Measurements from ENCODE around the gene TSPAN17.

The TSPAN17 gene

DNA sequence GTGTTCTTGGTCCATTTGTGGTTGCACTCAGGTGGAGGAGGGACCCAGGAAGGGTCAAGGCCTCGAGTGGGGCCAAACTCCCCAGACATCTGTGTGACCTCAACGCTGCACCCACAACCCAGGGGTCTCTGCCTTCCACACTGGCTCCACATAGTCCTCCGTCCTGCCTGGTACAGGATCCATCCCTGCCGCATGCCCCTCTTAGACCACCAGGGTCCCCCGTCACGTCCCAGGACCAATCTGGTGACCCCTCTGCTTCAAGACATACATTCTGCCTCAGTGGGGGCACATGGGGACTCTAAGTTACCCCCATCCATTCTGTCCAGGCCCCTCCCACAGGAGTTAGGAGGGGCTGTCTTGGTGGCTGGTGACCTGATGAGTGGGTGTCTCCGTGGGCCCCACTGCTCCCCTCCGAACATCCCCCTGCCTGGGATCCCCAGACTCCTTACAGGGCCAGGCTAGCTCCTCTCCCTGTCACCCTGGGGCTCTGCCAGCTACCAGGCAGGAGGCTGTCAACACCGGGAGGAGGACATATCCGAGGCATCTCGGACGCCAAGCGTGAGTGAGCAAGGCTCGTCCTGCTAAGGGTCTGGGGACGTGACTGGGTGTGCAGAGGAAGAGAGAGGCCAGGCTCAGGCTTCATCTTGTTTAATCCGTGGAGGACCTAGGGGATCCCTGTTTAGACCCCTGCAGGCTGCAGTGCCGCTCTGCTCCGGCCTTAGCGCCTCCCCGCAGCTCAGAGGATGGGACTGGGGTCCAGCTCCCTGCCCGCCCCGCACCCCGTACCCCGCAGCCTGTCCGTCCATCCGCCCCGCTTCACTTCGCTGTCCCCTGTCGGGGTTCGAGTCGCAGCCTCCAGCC, 32.3 kb downstream of the TSPAN17 start:
- Histone ChIP-seq H3K36me3 (ENCODE audit: control insufficient read depth, insufficient read depth, low read length) (no peaks in the 10 kb centered on the region), H3K9me3 (ENCODE audit: control insufficient read depth, insufficient read depth, low read length) (no peaks in the 10 kb centered on the region), H3K4me1 (ENCODE audit: control insufficient read depth, insufficient read depth, low read length) (no peaks in the 10 kb centered on the region), H3K4me3 (ENCODE audit: low read depth, low read length) (peak overlapping the region; percentile 41), H3K9ac (ENCODE audit: low read depth, low read length) (no peak overlapping the region), H3K27me3 (ENCODE audit: control insufficient read depth, insufficient read depth, low read length) (peaks cover 36% of the 10 kb centered on the region)

DNA sequence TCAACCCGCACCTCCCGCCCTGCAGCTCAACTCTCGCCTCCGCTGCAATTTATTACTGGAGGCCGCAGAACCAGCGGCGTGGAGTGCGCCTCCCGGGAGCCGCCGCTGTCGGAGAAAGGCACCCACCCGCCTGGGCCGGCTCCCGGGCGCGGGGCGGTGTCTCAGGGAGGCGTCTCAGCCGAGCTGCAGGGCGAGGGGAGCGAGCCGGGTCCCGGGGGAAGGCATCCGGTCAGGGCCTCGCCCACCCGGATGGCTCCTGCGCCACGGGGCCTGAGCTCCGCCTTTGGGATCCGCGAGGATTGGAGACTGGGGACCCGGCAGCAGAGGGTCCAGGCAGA, 32.9 kb downstream of the TSPAN17 start:
- Histone ChIP-seq H3K4me3 (ENCODE audit: low read depth, low read length) (peak overlapping the region; percentile 41), H3K4me1 (ENCODE audit: control insufficient read depth, insufficient read depth, low read length) (no peaks in the 10 kb centered on the region), H3K27me3 (ENCODE audit: control insufficient read depth, insufficient read depth, low read length) (peaks cover 36% of the 10 kb centered on the region), H3K36me3 (ENCODE audit: control insufficient read depth, insufficient read depth, low read length) (no peaks in the 10 kb centered on the region), H3K9ac (ENCODE audit: low read depth, low read length) (no peak overlapping the region), H3K9me3 (ENCODE audit: control insufficient read depth, insufficient read depth, low read length) (no peaks in the 10 kb centered on the region)

DNA sequence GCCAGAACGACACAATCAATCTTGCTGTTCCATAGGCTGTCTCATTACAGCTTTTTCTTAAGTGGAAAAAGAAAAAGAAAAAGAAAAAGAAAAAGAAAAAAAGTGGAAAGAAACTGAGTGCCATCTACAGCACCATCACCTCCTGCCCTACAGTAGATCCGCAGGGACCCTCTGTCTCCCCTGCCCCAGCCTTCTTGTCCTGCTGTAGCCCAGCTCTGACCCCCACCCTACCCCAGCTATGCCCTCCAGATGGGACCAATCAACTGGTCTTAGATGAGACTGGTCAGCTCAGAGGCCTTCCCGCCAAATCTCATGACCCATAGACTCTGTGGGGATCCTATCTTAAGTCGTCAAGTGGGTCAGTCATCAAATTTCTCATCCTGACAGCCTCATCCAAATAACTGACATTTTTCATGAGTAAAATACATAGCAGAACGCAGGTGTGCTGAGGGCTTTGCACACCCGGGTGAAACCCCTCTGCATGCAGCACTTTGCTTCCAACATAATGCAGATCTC, 34.8 kb downstream of the TSPAN17 start:
- Histone ChIP-seq H3K9ac (ENCODE audit: low read depth, low read length) (no peak overlapping the region), H3K36me3 (ENCODE audit: control insufficient read depth, insufficient read depth, low read length) (no peaks in the 10 kb centered on the region), H3K27me3 (ENCODE audit: control insufficient read depth, insufficient read depth, low read length) (peaks cover 36% of the 10 kb centered on the region), H3K4me3 (ENCODE audit: low read depth, low read length) (no peak overlapping the region), H3K9me3 (ENCODE audit: control insufficient read depth, insufficient read depth, low read length) (no peaks in the 10 kb centered on the region), H3K4me1 (ENCODE audit: control insufficient read depth, insufficient read depth, low read length) (no peaks in the 10 kb centered on the region)

DNA sequence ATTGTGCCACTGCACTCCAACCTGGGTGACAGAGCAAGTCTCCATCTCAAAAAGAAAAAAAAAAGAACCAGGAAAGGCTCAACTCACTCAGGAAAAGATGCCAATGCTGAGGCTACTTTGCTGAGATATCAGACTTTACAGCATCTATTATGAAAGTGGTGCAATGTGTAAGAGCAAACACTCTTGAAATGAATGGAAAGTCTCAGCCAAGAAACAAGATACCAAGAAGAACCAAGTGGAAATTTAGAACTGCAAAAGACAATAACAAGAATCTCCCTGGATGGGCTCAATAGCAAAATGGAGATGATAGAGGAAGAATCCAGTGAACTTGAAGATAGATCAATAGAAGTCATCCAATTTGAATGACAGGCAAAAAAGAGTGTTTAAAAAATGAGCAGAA, 37.7 kb downstream of the TSPAN17 start:
- Histone ChIP-seq H3K4me3 (ENCODE audit: low read depth, low read length) (no peak overlapping the region), H3K36me3 (ENCODE audit: control insufficient read depth, insufficient read depth, low read length) (no peaks in the 10 kb centered on the region), H3K27me3 (ENCODE audit: control insufficient read depth, insufficient read depth, low read length) (peaks cover 18% of the 10 kb centered on the region), H3K9me3 (ENCODE audit: control insufficient read depth, insufficient read depth, low read length) (no peaks in the 10 kb centered on the region), H3K9ac (ENCODE audit: low read depth, low read length) (no peak overlapping the region), H3K4me1 (ENCODE audit: control insufficient read depth, insufficient read depth, low read length) (peaks cover 2% of the 10 kb centered on the region)

- Histone ChIP-seq H3K27me3 (ENCODE audit: control insufficient read depth, insufficient read depth, low read length) (peaks cover 4% of the 10 kb centered on the region), H3K9me3 (ENCODE audit: control insufficient read depth, insufficient read depth, low read length) (no peaks in the 10 kb centered on the region), H3K36me3 (ENCODE audit: control insufficient read depth, insufficient read depth, low read length) (no peaks in the 10 kb centered on the region), H3K4me1 (ENCODE audit: control insufficient read depth, insufficient read depth, low read length) (peaks cover 3% of the 10 kb centered on the region), H3K9ac (ENCODE audit: low read depth, low read length) (no peak overlapping the region), H3K4me3 (ENCODE audit: low read depth, low read length) (no peak overlapping the region)
These were observed 40.0 kb downstream of the TSPAN17 start for GRCh38 chr5:176687247-176687646.

DNA sequence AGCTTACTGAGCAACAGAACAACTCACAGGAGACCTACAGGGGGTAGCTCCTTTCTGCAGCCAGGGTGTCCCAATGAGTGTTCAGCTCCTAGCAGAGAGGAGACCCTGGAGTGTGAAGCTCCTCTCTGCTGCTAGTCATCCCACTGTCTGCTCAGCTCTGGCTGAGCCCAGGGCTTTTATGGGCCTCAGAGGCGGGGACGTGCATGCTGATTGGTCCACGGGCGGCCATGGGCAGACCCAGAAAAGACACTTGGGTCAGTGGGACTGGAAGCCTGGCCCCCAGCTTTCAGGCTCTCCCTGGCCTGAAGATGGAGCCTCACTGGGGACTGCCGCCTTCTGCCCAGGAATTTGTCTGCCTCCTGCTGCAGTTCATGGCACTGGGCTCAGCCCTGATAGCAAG, 40.6 kb downstream of the TSPAN17 start:
- Histone ChIP-seq H3K4me3 (ENCODE audit: low read depth, low read length) (no peak overlapping the region), H3K27me3 (ENCODE audit: control insufficient read depth, insufficient read depth, low read length) (no peaks in the 10 kb centered on the region), H3K36me3 (ENCODE audit: control insufficient read depth, insufficient read depth, low read length) (no peaks in the 10 kb centered on the region), H3K4me1 (ENCODE audit: control insufficient read depth, insufficient read depth, low read length) (peaks cover 5% of the 10 kb centered on the region), H3K9ac (ENCODE audit: low read depth, low read length) (no peak overlapping the region), H3K9me3 (ENCODE audit: control insufficient read depth, insufficient read depth, low read length) (no peaks in the 10 kb centered on the region)

DNA sequence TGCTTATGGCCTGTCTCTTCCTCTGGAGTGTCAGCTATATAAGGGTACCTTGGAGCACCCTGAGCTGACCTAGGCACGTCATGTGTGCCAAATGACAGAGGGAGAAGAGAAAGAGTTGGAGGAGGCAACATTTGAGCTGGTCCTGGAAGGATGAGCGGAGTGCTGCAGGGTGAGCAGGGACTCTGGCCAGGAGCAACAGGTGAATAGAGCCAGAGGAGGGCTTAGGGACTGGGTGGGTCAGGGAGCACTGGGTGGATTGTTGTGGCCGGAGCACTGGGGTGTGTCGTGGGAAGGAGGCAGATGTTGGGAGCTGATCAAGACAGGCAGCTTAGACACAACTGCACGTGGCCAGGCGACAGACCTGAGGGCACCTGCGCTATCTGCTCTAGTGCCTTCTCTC, 43.6 kb downstream of the TSPAN17 start:
- peaks cover 11% of the 10 kb centered on the region for H3K4me1 ChIP-seq (ENCODE audit: control insufficient read depth, insufficient read depth, low read length)
- H3K4me3 ChIP-seq (ENCODE audit: low read depth, low read length): no peak overlapping the region
- H3K9ac ChIP-seq (ENCODE audit: low read depth, low read length): no peak overlapping the region
- no peaks in the 10 kb centered on the region for H3K9me3 ChIP-seq (ENCODE audit: control insufficient read depth, insufficient read depth, low read length)
- no peaks in the 10 kb centered on the region for H3K27me3 ChIP-seq (ENCODE audit: control insufficient read depth, insufficient read depth, low read length)
- no peaks in the 10 kb centered on the region for H3K36me3 ChIP-seq (ENCODE audit: control insufficient read depth, insufficient read depth, low read length)

GRCh38 chr5:176691524-176691923, 44.2 kb downstream of the TSPAN17 start:
- Histone ChIP-seq H3K4me3 (ENCODE audit: low read depth, low read length) (no peak overlapping the region), H3K27me3 (ENCODE audit: control insufficient read depth, insufficient read depth, low read length) (no peaks in the 10 kb centered on the region), H3K4me1 (ENCODE audit: control insufficient read depth, insufficient read depth, low read length) (peaks cover 11% of the 10 kb centered on the region), H3K36me3 (ENCODE audit: control insufficient read depth, insufficient read depth, low read length) (no peaks in the 10 kb centered on the region), H3K9me3 (ENCODE audit: control insufficient read depth, insufficient read depth, low read length) (no peaks in the 10 kb centered on the region), H3K9ac (ENCODE audit: low read depth, low read length) (no peak overlapping the region)

GRCh38 chr5:176692326-176692725, 45.0 kb downstream of the TSPAN17 start:
- H3K27me3 ChIP-seq (ENCODE audit: control insufficient read depth, insufficient read depth, low read length): no peaks in the 10 kb centered on the region

DNA sequence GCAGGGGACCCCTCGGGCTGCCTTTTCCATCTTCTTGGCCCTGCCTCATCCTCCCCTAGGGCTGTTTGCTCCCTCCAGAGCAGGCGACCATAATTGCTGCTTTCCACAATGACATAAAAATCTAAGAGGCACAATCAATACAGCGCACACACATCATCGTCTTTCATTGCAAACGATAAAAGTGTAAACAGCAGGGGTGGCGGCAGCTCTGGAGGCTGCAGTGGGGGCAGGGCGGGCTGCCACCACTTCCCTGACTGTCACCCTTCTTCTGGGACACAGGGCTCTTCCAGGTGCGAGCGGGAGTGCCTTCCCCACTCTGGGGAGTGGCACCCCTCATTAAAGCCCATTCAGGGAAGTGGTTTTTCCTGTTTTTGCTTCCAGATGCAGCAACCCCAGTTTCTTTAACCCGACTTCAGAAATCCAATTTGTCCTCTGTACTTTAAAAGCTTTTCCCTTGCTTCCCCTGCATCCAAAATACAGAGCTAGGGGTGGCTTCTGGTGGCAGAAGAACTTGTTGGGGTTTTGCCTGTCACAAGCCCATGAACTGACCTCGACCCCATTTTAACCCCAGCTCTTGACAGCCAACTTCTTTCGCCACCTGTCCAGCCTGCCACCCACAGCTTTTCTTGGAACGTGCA, 45.7 kb downstream of the TSPAN17 start:
- Histone ChIP-seq H3K36me3 (ENCODE audit: control insufficient read depth, insufficient read depth, low read length) (no peaks in the 10 kb centered on the region), H3K4me3 (ENCODE audit: low read depth, low read length) (no peak overlapping the region), H3K27me3 (ENCODE audit: control insufficient read depth, insufficient read depth, low read length) (no peaks in the 10 kb centered on the region), H3K9me3 (ENCODE audit: control insufficient read depth, insufficient read depth, low read length) (no peaks in the 10 kb centered on the region), H3K9ac (ENCODE audit: low read depth, low read length) (peak overlapping the region; percentile 8), H3K4me1 (ENCODE audit: control insufficient read depth, insufficient read depth, low read length) (peaks cover 20% of the 10 kb centered on the region)

More at GRCh38 chr5:176692326-176692725, 45.0 kb downstream of the TSPAN17 start:
- Histone ChIP-seq H3K4me3 (ENCODE audit: low read depth, low read length) (no peak overlapping the region), H3K36me3 (ENCODE audit: control insufficient read depth, insufficient read depth, low read length) (no peaks in the 10 kb centered on the region), H3K4me1 (ENCODE audit: control insufficient read depth, insufficient read depth, low read length) (peaks cover 17% of the 10 kb centered on the region), H3K9me3 (ENCODE audit: control insufficient read depth, insufficient read depth, low read length) (no peaks in the 10 kb centered on the region), H3K9ac (ENCODE audit: low read depth, low read length) (no peak overlapping the region)

DNA sequence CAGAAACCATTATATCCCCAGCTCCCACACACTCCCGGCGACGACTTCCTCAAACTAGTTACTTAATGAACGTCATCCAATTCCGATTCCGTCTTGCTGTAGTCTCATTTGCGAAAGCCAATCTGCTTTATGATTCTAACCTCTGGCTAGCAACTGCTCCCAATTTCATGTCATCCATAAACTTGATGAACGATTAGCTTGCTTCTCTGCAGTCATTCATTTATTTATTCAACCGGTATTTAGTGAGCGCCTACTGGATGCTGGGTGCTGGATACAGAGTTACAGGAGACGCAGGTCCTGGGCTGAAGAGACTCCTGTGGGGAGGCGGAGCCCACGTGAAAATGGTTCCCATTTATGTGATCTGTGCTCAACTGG, 46.2 kb downstream of the TSPAN17 start:
- Histone ChIP-seq H3K9ac (ENCODE audit: low read depth, low read length) (no peak overlapping the region), H3K27me3 (ENCODE audit: control insufficient read depth, insufficient read depth, low read length) (no peaks in the 10 kb centered on the region), H3K4me1 (ENCODE audit: control insufficient read depth, insufficient read depth, low read length) (peaks cover 22% of the 10 kb centered on the region), H3K36me3 (ENCODE audit: control insufficient read depth, insufficient read depth, low read length) (no peaks in the 10 kb centered on the region), H3K4me3 (ENCODE audit: low read depth, low read length) (no peak overlapping the region), H3K9me3 (ENCODE audit: control insufficient read depth, insufficient read depth, low read length) (no peaks in the 10 kb centered on the region)

GRCh38 chr5:176694146-176694545, 46.9 kb downstream of the TSPAN17 start:
- H3K27me3 ChIP-seq (ENCODE audit: control insufficient read depth, insufficient read depth, low read length): no peaks in the 10 kb centered on the region
- H3K4me3 ChIP-seq (ENCODE audit: low read depth, low read length): no peak overlapping the region
- peaks cover 25% of the 10 kb centered on the region for H3K4me1 ChIP-seq (ENCODE audit: control insufficient read depth, insufficient read depth, low read length)

More at GRCh38 chr5:176694146-176694545, 46.9 kb downstream of the TSPAN17 start:
- Histone ChIP-seq H3K36me3 (ENCODE audit: control insufficient read depth, insufficient read depth, low read length) (no peaks in the 10 kb centered on the region), H3K9ac (ENCODE audit: low read depth, low read length) (no peak overlapping the region), H3K9me3 (ENCODE audit: control insufficient read depth, insufficient read depth, low read length) (no peaks in the 10 kb centered on the region)
